DMS 273 (cell line): ENCODE results near the gene OR52I1.

Experiments
- DNase-seq: peaks from one replicate; lab custom pipeline; 2025; ENCODE audit not compliant: unreplicated experiment; lab: John Stamatoyannopoulos, UW

OR52I1 gene, protein sequence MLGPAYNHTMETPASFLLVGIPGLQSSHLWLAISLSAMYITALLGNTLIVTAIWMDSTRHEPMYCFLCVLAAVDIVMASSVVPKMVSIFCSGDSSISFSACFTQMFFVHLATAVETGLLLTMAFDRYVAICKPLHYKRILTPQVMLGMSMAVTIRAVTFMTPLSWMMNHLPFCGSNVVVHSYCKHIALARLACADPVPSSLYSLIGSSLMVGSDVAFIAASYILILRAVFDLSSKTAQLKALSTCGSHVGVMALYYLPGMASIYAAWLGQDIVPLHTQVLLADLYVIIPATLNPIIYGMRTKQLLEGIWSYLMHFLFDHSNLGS

DNA sequence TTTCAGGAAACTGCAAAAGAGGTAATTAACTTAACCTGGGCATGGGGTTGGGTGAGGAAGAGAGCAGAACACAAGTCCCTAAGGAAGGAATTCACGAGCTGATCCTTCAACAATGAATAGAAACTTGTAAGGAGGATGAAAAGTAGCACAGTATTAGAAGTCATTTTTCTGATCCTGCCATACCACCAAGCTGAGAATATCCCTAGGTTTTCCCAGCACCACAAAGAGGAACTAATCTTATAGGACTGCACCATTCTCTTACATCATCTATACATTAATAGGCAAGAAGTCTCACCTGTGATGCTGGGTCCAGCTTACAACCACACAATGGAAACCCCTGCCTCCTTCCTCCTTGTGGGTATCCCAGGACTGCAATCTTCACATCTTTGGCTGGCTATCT is at the start of gene OR52I1:
Gene OR52I1, plus strand, starts transcription at position 301 of the 400 bp plus-strand sequence. Its CDS starts 0 bp downstream, at position 301.
- no peak for DNase-seq

DNA sequence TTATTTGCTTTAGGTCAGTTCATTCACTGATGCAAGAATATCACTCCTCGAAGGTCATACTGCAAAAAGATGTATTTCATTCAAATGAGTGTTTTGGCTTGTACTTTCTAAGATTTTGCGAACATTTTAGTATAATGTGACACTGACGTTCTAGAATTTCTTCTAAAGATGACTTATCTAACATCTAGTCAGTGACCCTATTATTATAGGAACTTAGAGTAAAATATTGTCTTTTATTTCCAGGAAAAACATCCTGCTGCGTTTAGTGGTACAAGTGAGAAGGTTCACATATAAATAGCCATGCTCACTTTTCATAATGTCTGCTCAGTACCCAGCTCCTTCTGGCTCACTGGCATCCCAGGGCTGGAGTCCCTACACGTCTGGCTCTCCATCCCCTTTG is 48.9 kb upstream of the OR52I1 start, which contains the start of gene OR52M1:
Gene OR52M1, plus strand, starts transcription at position 301 of the 400 bp plus-strand sequence. Its CDS starts 0 bp downstream, at position 301.
- no peak for DNase-seq

DNA sequence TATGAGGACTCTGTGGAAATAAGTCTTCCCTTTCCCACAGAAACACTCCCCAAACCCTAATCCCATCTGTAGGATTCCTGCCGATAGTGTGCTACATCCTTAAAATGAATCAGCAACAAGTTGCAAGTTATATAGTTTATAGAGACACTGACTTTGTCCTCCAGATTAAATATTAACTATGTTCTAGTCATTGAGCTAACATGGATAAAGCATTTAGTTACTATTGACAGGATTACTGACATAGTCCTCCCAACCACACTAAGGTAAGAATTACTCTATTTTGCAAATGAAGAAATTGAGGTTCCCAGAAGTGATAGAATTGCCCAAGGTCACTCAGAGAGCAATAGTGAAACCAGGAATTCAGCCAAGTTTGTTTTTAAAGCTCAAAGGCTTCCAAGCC is 47.0 kb upstream of the OR52I1 start:
- DNase-seq = no peak

DNA sequence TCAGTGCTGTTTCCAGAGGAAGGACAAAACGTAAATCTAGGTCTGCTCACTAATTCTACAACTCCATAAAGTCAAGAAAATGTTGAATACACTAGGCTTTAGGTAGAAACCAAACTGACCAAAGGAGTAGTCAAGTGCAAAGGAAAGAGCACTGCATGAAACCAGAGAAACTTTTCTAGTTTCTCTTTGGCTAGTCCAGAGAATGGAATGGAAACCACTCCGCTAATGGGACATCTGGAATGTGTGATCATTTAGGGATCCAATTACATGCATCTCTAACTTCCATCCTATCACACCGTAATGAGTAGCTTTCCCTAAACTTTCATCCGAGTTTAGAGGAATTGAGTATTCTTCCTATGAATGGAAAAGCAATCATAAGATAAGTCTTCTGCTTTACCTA is 46.4 kb upstream of the OR52I1 start:
- no peak for DNase-seq

DNA sequence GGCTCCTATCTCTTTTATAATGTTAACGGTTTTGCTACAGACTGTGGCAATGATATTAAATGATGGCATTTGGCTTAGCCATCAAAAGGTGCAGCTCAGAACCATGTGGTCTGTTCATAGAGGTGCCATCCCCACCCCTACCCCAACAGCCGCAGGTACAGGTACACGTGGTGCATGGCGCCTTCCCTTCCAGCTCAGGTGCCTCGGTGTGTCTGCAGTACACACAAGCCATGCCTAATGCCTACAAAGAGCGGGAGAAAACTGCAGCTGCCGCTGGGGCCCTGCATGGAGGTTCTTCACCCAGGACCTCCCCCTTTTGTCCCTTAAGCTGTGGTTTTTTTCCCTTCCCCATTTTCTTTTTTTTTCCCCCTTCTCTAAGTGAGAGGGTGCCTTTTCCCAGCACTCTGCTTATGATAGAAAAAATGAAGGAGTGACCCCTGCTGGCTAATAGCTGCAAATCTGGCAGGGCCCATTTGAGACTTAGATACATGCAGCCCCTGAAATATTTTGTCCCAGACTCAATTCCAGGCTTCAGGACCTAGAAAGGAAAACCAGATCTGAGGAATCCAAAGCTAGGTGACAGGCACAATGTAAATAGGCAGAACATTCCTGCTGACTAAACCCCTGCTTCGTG is 42.4 kb upstream of the OR52I1 start:
- DNase-seq = peak; percentile 23

DNA sequence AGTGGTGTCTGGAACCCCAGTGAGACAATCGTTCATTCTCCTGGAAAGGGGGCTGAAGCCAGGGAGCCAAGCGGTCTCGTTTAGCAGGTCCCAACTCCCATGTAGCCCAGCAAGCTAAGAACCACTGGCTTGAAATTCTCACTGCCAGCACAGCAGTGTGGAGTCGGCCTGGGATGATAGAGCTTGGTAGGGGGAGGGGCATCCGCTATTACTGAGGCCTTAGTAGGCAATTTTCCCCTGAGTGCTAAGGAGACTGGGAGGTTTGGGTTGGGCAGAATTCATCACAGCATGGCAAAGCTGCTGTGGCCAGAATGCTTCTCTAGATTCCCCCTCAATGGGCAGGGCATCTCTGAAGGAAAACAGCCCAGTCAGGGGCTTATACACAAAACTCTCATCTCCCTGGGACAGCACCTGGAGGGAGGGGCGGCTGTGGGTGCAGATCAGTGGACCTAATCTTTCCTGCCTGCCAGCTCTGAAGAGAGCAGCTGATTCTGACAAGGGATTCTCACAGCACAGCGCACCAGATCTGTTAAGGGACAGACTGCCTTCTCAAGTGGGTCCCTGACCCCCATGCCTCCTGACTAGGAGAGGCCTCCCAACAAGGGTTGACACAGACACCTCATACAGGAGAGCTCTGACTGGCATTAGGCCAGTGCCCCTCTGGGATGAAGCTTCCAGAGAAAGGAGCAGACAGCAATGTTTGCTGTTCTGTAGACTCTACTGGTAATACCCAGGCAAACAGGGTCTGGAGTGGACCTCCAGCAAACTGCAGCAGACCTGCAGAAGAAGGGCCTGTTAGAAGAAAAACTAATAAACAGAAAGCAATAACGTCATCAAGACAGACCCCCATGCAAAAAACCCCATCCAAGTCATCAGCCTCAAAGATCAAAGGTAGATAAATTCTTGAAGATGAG is 34.1 kb upstream of the OR52I1 start:
- DNase-seq = no peak

DNA sequence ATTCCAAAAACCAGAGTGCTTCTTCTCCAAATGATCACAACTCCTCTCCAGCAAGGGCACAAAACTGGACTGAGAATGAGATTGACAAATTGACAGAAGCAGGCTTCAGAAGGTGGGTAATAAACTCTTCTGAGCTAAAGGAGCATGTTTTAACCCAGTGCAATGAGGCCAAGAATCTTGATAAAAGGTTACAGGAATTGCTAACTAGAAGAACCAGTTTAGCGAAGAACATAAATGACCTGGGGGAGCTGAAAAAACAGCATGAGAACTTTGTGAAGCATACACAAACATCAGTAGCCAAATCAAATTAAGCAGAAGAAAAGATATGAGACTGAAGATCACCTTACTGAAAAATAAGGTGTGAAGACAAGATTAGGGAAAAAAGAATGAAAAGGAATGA is 33.4 kb upstream of the OR52I1 start:
- no peak for DNase-seq

DNA sequence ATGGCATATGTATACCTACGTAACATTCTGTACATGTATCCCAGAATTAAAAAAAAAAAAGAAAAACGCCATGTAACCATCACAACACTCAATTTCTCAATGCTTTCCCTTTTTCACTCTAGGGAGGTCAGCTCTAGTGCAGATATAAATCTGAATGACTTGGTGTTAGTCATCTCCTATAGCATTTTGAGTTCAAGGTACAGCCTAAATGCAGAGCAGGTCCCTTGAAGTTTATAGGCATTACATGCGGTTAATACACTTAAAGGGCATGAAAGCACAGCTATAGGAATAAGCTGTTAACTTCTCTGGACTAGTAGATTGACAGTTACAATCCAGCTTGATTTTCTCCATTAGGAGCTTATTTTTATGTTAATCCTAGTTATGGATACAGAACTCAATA is 28.5 kb upstream of the OR52I1 start:
- DNase-seq = no peak

DNA sequence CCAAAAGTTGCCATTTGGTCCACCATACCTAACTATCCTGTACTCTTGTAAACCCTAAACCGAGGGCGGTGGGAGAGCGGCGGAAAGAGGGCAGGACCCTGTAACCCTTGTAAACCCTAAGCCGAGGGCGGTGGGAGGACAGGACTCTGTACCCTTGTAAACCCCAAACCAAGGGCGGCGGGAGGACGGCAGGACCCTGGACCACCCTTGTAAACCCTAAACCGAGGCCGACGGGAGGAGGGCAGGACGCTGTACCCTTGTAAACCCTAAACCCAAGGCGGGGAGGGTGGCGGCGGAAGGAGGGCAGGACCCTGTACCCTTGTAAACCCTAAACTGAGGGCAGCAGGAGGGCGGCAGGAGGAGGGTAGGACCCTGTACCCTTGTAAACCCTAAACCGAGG is 24.8 kb upstream of the OR52I1 start:
- no peak for DNase-seq

DNA sequence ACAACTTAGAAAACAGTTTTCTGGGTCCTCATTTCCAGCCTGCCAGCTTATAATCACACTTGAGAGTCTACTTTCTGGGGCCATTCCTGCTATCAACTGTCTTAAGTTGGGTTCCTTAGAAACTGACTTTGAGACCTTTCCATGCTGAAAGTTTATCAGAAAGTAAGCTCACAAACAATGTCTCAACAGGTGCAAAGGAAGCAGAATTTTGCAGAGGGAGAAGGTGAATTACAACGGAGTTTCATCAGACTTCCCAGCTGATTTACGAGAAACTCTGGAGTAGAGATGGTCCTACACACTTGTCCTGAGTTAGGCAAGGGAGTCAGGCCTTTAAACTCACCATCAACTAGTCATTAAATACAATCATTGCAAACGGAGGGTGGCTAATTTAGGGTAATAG is 17.0 kb upstream of the OR52I1 start:
- DNase-seq = no peak

DNA sequence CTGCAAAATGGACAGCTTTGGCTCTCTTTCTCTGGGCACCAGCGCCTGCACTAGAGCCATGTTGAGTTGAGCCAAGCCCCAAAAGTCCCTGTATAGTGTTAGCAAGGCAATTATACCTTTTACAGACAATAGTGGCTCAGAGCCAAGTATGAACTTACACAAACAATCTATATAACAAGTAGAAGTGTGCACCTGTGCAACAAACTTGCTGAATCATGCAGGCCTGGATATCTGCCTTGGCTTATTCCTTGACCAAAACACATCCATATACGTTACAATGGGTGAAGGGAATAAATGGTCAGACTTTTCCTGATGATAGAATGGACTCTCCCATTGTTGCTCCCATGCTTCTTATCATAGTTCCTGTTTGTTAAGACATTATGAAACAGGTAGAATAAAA is 16.1 kb upstream of the OR52I1 start:
- no peak for DNase-seq

DNA sequence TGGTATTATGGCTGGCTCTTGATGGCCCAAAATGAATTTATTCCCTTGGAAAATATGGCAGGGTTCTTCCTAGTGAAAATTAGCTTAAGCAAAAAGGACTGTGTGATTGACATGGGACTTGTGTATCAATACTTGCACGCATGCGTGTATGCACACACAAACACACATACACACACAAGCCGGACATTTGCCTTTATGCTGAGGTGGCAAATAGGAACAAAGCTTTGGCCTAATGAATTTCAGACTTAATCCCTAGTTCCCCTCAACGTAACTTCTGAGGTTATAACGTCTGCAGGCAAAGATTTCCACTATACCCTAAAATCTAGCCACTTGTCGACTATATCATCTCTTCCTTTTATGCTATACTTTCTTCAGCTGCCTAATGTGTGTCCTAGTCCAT is 15.2 kb upstream of the OR52I1 start:
- no peak for DNase-seq

DNA sequence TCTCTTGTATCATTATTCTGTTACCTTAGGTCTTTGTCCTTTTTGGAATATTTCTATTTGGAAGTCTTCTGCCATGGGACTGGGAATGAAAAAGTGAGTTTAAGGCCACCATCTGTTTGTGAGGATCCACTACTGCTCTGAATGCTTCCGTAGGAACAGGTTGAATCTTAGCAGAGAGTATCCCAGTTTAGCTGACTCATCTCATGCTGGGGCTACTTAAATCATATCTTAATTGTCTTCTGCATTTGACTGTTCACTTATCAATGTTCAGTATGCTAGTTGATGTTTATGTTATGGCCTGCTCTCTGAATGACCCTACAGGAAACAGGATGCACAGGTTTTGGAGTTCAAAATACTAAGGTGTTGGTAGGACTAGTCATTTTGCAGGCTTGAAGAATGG is 13.7 kb upstream of the OR52I1 start:
- DNase-seq = no peak

DNA sequence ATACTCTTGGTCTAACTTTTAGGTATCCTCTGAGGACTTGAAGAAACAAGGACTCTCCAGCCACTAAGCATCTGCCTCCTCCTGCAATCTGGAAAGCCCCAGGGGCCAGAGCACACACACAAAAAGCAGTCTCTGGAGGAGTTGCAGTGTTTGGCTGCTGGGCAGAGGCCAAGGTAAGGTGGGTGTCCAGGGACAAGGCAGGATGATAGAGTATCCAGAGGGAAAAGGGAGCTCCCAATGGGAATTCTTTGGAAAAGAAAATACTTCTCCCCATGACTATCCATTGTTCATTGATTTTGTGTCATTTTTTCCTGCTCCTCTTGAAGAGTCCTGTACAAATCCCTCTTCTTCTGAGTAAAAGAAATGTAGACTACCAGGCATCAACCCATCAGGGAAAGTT is 12.4 kb upstream of the OR52I1 start, which contains the start of gene OR52I2:
Gene OR52I2, plus strand, starts transcription at position 301 of the 400 bp plus-strand sequence.
- no peak for DNase-seq

DNA sequence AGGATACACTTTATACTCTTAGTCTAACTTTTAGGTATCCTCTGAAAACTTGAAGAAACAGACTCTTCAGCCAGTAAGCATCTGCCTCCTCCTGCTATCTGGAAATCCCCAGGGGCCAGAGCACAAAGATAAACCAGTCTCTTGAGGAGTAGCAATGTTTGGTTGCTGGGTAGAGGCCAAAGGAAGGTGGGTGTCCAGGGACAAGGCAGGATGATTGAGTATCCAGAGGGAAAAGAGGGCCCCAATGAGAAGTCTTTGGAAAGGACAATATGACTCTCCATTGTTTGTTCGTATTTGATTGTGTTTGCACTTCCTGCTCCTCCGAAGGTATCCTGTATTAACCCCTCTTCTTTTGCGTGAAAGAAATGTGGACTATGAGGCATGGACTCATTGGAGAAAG is 4.8 kb upstream of the OR52I1 start:
- DNase-seq = no peak

DNA sequence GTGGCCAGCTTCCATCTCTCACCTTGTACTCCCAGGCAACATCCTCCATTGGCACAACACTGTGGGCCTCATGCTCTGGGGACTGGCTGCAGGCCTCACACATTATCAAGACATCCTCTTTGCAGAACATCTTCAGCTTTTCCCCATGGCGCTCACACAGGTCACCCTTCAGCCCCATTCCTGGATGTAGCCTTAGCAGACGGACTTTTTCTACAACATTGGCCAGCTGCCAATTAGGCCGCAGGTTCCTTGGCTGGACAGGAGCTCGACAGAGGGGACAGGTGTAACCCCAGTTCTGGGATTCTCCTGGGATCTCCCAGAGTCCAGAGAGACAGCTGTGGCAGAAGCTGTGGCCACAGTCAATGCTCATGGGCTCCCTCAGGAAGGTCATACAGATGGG is 11.2 kb downstream of the OR52I1 start:
- no peak for DNase-seq

DNA sequence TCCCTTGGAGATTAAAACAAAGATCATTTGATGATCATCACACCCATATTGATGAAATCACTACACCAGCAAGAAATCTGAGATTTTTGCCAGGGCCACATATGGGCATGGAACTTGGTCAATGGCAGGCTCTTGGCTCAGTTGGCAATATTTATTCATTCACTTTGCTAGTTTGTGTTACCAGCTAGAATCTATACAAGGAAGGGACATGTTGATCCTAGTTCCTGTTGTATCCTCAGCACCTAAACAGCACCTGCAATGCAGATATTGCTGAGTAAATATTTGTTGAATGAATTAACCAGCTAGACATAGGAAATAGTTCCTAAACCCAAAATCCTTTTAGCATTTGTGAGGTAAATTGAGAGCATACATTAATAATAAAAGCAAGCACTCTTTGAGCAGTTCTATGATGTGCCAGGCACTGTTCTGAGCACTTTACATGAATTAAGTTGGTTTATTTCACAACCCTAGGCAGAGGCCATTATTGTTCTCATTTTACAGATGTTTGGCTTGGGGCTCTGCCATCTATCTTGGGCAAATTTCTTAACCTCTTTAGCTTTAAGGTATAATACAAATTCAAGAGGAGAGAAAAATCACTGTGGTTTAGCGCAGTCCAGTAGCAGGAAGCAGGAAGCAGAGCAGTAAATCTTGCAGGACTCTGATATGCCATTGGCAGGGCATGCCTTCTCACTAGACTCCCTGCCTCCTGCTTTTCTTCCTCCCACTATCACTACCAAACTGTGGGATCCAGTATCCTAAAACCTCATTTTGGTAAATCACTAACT is 12.6 kb downstream of the OR52I1 start:
- no peak for DNase-seq

DNA sequence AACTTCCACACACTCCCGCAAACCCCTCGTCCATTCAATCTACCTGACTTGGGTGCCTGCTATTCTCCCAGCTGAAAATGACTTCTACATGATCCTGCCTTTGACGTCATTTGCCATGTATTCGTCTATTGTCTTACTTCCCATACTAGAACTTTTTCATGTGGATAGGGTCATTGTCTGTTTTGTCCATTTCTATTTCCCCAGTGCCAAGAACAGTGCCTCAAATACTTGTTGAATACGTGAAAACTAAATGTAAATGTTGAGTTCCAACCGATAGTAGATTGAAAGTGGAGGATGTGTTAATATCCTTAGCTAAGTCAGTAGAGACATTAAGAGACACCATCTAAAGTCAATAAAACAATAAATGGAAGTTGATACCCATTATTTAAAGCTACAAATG is 13.3 kb downstream of the OR52I1 start:
- DNase-seq = no peak

DNA sequence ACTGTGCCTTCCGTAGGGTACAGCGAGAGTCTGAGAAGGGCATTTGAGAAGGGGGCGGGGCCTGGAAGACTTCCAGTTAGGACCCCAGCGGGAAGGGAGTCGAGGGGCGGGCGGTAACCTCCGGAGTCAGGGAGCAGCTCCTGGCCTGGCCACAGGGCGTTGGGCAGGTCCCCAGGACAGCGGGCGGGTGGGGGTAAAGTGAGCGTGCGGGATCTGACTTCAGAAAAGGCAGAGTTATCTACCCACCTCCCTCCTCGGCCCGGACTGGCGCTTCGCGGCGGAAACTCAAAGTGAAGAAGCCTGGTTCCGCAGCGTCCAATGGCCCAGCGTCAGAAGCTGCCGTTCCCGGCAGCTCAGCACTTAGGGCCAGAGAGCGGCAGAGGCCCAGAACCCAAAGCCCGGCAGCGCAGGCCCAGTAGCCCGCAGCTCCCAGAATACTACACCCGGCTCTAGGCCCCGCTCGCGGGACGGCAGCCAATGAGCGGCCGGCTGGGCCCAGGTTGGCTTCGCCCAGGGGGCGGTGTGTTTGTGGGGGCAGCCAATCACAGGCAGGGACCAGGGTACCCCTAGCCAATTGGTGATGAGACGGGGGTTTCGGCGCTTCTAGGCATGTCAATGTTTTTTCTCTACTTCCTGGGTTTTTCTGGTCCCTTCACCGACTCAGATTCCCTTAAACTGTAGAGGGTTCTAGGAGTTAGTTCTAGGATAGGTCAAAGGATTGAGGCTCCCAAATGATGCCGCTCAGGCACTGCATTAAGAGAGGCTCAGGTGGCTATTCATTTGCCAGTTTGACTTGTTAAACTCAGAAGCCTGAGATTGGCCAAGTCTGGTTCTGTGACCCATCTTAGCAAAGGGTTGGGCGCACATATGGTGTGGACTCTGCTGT is 14.2 kb downstream of the OR52I1 start, which contains the start of gene TRIM68:
Gene TRIM68, minus strand, starts transcription at position 451 of the 886 bp plus-strand sequence. CDS start 2,727 bp downstream, outside the sequence.
- DNase-seq = peak; percentile 95
